GM12878 (cell line): Measurements from ENCODE around the gene GMCL1. TPM values are rescaled to one million over a fixed set of nuclear protein-coding genes. Genes with fewer than 3 reads are reported as not detected.

Source experiments
- ATAC-seq: fragments of 200-7000 bp; cut with Tn5 transposase; 3 replicates; pipeline ENCODE4 v1.9.1; 2020; ENCODE audit warnings: mild to moderate bottlenecking, moderate library complexity
- BruUV-seq: library from RNA; stranded (reverse); fragments of 400-500 nt; replicated peaks from 2 replicates; lab custom pipeline; 2021; lab: Mats Ljungman, UMichigan
- CTCF ChIA-PET: fragments of 300-600 bp; sonication (Branson Sonifier 250); formaldehyde crosslinking; extraction: SDS; loops from one replicate; lab custom pipeline; 2021; ENCODE audit warnings: inconsistent platforms; lab: Yijun Ruan, JAX
- POLR2A ChIA-PET: fragments of 350-600 bp; formaldehyde crosslinking; extraction: SDS; loops from one replicate; lab custom pipeline; 2021; ENCODE audit warnings: inconsistent platforms; lab: Charles Lee
- RAD21 ChIA-PET: fragments of 300-600 bp; sonication (Branson Sonifier 250); formaldehyde crosslinking; loops from one replicate; lab custom pipeline; 2023; ENCODE audit warnings: antibody characterized with exemption; ENCODE audit not compliant: unreplicated experiment; lab: Charles Lee
- SMC1A ChIA-PET: fragments of 300-600 bp; sonication (Branson Sonifier 250); formaldehyde crosslinking; loops from one replicate; lab custom pipeline; 2023; ENCODE audit not compliant: unreplicated experiment, uncharacterized antibody; lab: Charles Lee
- DNase-seq: peaks from one replicate; pipeline ENCODE4 v3.0.0-alpha.2; 2011; ENCODE audit warnings: low read depth, low spot score
- FAIRE-seq: peaks from 3 replicates; lab custom pipeline; 2011; peaks lifted over from hg19 to GRCh38; lab: Jason Lieb, UNC
- H2AFZ ChIP-seq: 2 replicates; pipeline ENCODE4 v1.6.0; 2011; ENCODE audit warnings: low read depth, low read length, control low read depth; ENCODE audit not compliant: control insufficient read depth
- H3K27ac ChIP-seq: 2 replicates; pipeline ENCODE4 v1.5.1; 2011; ENCODE audit warnings: control low read depth; ENCODE audit not compliant: control insufficient read depth, insufficient read depth
- H3K27me3 ChIP-seq, 2 experiments: replicated peaks in 1 of 2; 2 replicates each; pipeline versions ENCODE4 v1.6.0 to v1.6.1; 2011; ENCODE audit warnings: low read length in 1 of 2; ENCODE audit not compliant: control insufficient read depth in 2 of 2, insufficient read depth in 2 of 2
- H3K36me3 ChIP-seq, 2 experiments: 2 replicates each; pipeline ENCODE4 v1.5.1; 2011; ENCODE audit warnings: low read length in 1 of 2; ENCODE audit not compliant: control insufficient read depth in 2 of 2, insufficient read depth in 2 of 2
- H3K4me1 ChIP-seq: 2 replicates; pipeline ENCODE4 v1.6.1; 2011; ENCODE audit warnings: mild to moderate bottlenecking, low read length, moderate library complexity, mixed read lengths; ENCODE audit not compliant: control insufficient read depth, insufficient read depth
- H3K4me2 ChIP-seq: 2 replicates; pipeline ENCODE4 v1.6.0; 2011; ENCODE audit warnings: control low read depth; ENCODE audit not compliant: control insufficient read depth, insufficient read depth
- H3K4me3 ChIP-seq: fragments of 200-600 bp; sonication (generic); 2 replicates; pipeline ENCODE4 v1.5.1; 2016
- H3K79me2 ChIP-seq: 2 replicates; pipeline ENCODE4 v1.6.0; 2011; ENCODE audit warnings: low read length; ENCODE audit not compliant: control insufficient read depth, insufficient read depth
- H3K9ac ChIP-seq: 2 replicates; pipeline ENCODE4 v1.8.0; 2011; ENCODE audit warnings: low read length, control low read depth, mixed read lengths; ENCODE audit not compliant: control insufficient read depth, insufficient read depth
- H3K9me3 ChIP-seq: replicated peaks from 3 replicates; pipeline ENCODE4 v1.5.1; 2011; ENCODE audit warnings: mild to moderate bottlenecking, low read length; ENCODE audit not compliant: control insufficient read depth, insufficient read depth
- H4K20me1 ChIP-seq: 2 replicates; pipeline ENCODE4 v1.6.0; 2011; ENCODE audit not compliant: control insufficient read depth, insufficient read depth
- BMI1 ChIP-seq: fragments of 450-650 bp; IDR thresholded peaks from 2 replicates; pipeline ENCODE4 v1.6.1; 2016; ENCODE audit warnings: mild to moderate bottlenecking, moderate library complexity, borderline replicate concordance
- FOS ChIP-seq: IDR thresholded peaks from 3 replicates; pipeline ENCODE4 v1.6.1; 2011; ENCODE audit warnings: borderline replicate concordance; ENCODE audit not compliant: insufficient read length; ENCODE audit errors: extremely low read depth
- KAT2A ChIP-seq: conservative IDR thresholded peaks from 2 replicates; pipeline ENCODE4 v1.6.1; 2011; ENCODE audit warnings: low read depth, low read length; ENCODE audit not compliant: control insufficient read depth
- RELB ChIP-seq: fragments of 450-650 bp; IDR thresholded peaks from 2 replicates; pipeline ENCODE4 v1.6.1; 2017; ENCODE audit warnings: low read depth, mild to moderate bottlenecking, moderate library complexity
- WGBS: methylation state at CpG from one replicate; pipeline ENCODE4 v1.1.6; 2016; ENCODE audit warnings: low lambda C conversion rate; ENCODE audit not compliant: insufficient replicate concordance, insufficient coverage; ENCODE audit errors: missing lambda C conversion rate; 5-methylcytosine and 5-hydroxymethylcytosine counted together
- in situ Hi-C: fragments of 300-500 bp; cut with MboI; formaldehyde crosslinking; loops from 9 replicates; pipeline ENCODE4 v1.14.3; 2018; ENCODE audit warnings: mixed read lengths
- intact Hi-C: fragments of 100-400 bp; cut with micrococcal nuclease; formaldehyde crosslinking; loops from one replicate; pipeline ENCODE4 v1.14.2; 2022; ENCODE audit not compliant: unreplicated experiment
- polyA plus RNA-seq, 11 experiments: library from polyadenylated mRNA; depleted of rRNA in 4 of 11; unstranded in 6 of 11; stranded (reverse) in 5 of 11; fragments of >200 nt; fragmentation: Nextera tagmentation in 4 of 11; fragmentation: Illumina TruSeq in 1 of 11; extraction: Ambion mirVana in 4 of 11; extraction: Trizol in 1 of 11; gene quantifications; 1 replicate in 1 of 11; 2 replicates in 10 of 11; pipeline versions ENCODE4 v1.2.1 to v1.2.3, GENCODE V29; 2011 to 2016; ENCODE audit warnings: inconsistent platforms in 2 of 11, missing spikeins in 2 of 11, low read depth in 1 of 11
- total RNA-seq, 4 experiments: library from RNA; depleted of rRNA in 3 of 4; stranded (reverse); fragments of >200 nt in 3 of 4; fragmentation: Illumina TruSeq in 1 of 4; extraction: Trizol in 1 of 4; gene quantifications; 2 replicates each; pipeline versions ENCODE4 v1.2.1 to v1.2.3, GENCODE V29; 2013 to 2021

The GMCL1 gene
- total and polyA plus RNA-seq, 10 of the 15 experiments (the other 5 are each of a cell fraction or from before 2014, with no cell fraction given): 3.7 to 21.4 (median 12.3) TPM

- no peaks in the 10 kb centered on the region for H4K20me1 ChIP-seq
- TF ChIP-seq FOS (no peak), RELB (no peak), KAT2A (no peak), BMI1 (no peak)
- TF ChIP-seq, all 136 proteins: peak for 0
- Histone ChIP-seq H3K36me3 (peaks cover 2 to 3% of the 10 kb centered on the region in 2 experiments; a peak in 3 of 4 replicates), H3K4me2 (no peak overlapping the region), H3K27ac (peak overlapping the region; percentile 58), H3K4me1 (peaks cover 64% of the 10 kb centered on the region), H3K9ac (no peak overlapping the region), H3K79me2 (peaks cover 12% of the 10 kb centered on the region), H2AFZ (no peak overlapping the region), H3K4me3 (no peak overlapping the region), H3K9me3 (no peaks in the 10 kb centered on the region), H3K27me3 (no peaks in the 10 kb centered on the region)
- SMC1A ChIA-PET: interaction anchor here (0.7 to 7.1 kb wide), 20 partner anchors 9 to 76 kb away, joined by 3 to 117 read pairs (median 13); partner anchors contain the start of gene ANXA4
- in situ Hi-C loops (loop anchor here (25.0 kb wide), 1 partner anchor 240 kb away; no protein-coding TSS in a partner anchor), intact Hi-C loops (loop anchor here (2.0 kb wide), 1 partner anchor 15 kb away; no protein-coding TSS in a partner anchor)
- FAIRE-seq: no peak
- 90% methylated on average over 1 of the region's 1 CpG for WGBS
- CTCF ChIA-PET: interaction anchor here (0.6 to 11.7 kb wide), 11 partner anchors 11 to 586 kb away, joined by 3 to 103 read pairs (median 6); partner anchors contain the start of gene ANXA4
- BruUV-seq: no TSS peak
- RAD21 ChIA-PET: interaction anchor here (0.7 to 5.9 kb wide), 10 partner anchors 10 to 77 kb away, joined by 3 to 88 read pairs (median 22); no protein-coding TSS in a partner anchor
- POLR2A ChIA-PET: interaction anchor here (1.1 to 4.9 kb wide), 10 partner anchors 8 to 77 kb away, joined by 3 to 40 read pairs (median 12); no protein-coding TSS in a partner anchor
- no peak for DNase-seq
- no peak for ATAC-seq
These were observed 27.6 kb upstream of the GMCL1 start for GRCh38 chr2:69801745-69802290.
